ENCODE measurements around the gene USP48.

DNA sequence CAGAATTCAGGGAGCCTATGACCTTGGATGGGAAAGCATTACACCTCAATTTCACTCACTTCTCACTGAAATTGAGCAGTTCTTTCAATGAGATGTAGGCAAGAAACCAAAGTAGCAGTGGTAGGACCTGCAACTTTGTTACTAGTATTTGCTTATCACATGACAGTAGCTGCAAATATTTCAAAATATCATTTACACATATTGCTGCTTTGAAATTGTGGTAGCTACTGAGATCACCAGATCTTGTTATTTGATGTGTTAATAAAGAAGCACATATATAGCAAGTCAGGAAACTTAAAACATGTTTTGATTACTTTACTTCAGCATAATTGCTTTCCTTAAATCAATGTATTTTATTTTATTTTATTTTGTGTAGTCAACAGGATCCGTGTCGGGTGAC lies 42.0 kb upstream of the USP48 start:
- no peak for TF ChIP-seq CTCF (IDR thresholded peaks at IDR 0.05; ENCODE audit: insufficient read depth, low read length, poor library complexity, severe bottlenecking)
- no peak for TF ChIP-seq EZH2phosphoT487 (conservative IDR thresholded peaks at IDR 0.05; ENCODE audit: low read length)
